Fibroblast of skin of back (primary cell): Measurements from ENCODE around the gene ATP6V1C2.
"Not testable (repeated sequence)": the region's sequence is repeated elsewhere in the genome, so short reads cannot be mapped to it uniquely, and the experiment has no call there.

Source experiments
- DNase-seq: peaks from one replicate; pipeline ENCODE4 v3.0.0-alpha.2; 2013

ATP6V1C2 gene

GRCh38 chr2:10770956-10771750, 49.7 kb downstream of the ATP6V1C2 start:
- DNase-seq: no peak

GRCh38 chr2:10771786-10772185, 50.4 kb downstream of the ATP6V1C2 start:
- no peak for DNase-seq

GRCh38 chr2:10772201-10772867, 50.9 kb downstream of the ATP6V1C2 start:
- DNase-seq: no peak

GRCh38 chr2:10772868-10773215, 51.4 kb downstream of the ATP6V1C2 start:
- no peak for DNase-seq

- no peak for DNase-seq
Measured at GRCh38 chr2:10773821-10774341, 52.5 kb downstream of the ATP6V1C2 start.

- DNase-seq: no peak
Measured at GRCh38 chr2:10774394-10774793, 53.0 kb downstream of the ATP6V1C2 start.

- DNase-seq: no peak
Measured at GRCh38 chr2:10775021-10775780, 53.8 kb downstream of the ATP6V1C2 start.

- no peak for DNase-seq
Measured at GRCh38 chr2:10775831-10776230, 54.4 kb downstream of the ATP6V1C2 start.

GRCh38 chr2:10776231-10776977, 55.0 kb downstream of the ATP6V1C2 start:
- DNase-seq: no peak

- no peak for DNase-seq
Measured at GRCh38 chr2:10777111-10777841, 55.8 kb downstream of the ATP6V1C2 start.

GRCh38 chr2:10777842-10778723, 56.7 kb downstream of the ATP6V1C2 start:
- DNase-seq: no peak

GRCh38 chr2:10778724-10779115, 57.3 kb downstream of the ATP6V1C2 start:
- no peak for DNase-seq

- no peak for DNase-seq
Measured at GRCh38 chr2:10779776-10780490, 58.5 kb downstream of the ATP6V1C2 start.

GRCh38 chr2:10780491-10780820, 59.0 kb downstream of the ATP6V1C2 start:
- no peak for DNase-seq

- not testable (repeated sequence) for DNase-seq
Measured at GRCh38 chr2:10780821-10781220, 59.4 kb downstream of the ATP6V1C2 start.

GRCh38 chr2:10781746-10782145, 60.3 kb downstream of the ATP6V1C2 start:
- DNase-seq: no peak

GRCh38 chr2:10783421-10783820, 62.0 kb downstream of the ATP6V1C2 start:
- DNase-seq: peak; percentile 9

GRCh38 chr2:10784719-10785118, 63.3 kb downstream of the ATP6V1C2 start:
- DNase-seq: no peak

- DNase-seq: no peak
Measured at GRCh38 chr2:10785260-10785659, 63.8 kb downstream of the ATP6V1C2 start.
